Measurements from ENCODE around the gene MYRFL. TPM values are rescaled to one million over a fixed set of nuclear protein-coding genes. Genes with fewer than 3 reads are reported as not detected.
A peak's percentile ranks its signal among the peaks of the same experiment; 100 is the strongest.

Gene MYRFL
- total RNA-seq, 1 donor from 2014 or later = 0.26 TPM

- FAIRE-seq (no peak), DNase-seq (ENCODE audit: low read depth) (peak; percentile 11)
- H3K4me3 ChIP-seq (ENCODE audit: low read depth, low read length) = no peak overlapping the region
- no peaks in the 10 kb centered on the region for H3K36me3 ChIP-seq (ENCODE audit: control insufficient read depth, insufficient read depth, low read length)
- H3K27me3 ChIP-seq (ENCODE audit: control insufficient read depth, insufficient read depth, low read length) = no peaks in the 10 kb centered on the region
- no peak for TF ChIP-seq CTCF (IDR thresholded peaks at IDR 0.05; ENCODE audit: insufficient read depth, low read length, severe bottlenecking)
These were observed 181.0 kb downstream of the MYRFL start for GRCh38 chr12:70005864-70006618.

- Histone ChIP-seq H3K4me3 (ENCODE audit: low read depth, low read length) (no peak overlapping the region), H3K36me3 (ENCODE audit: control insufficient read depth, insufficient read depth, low read length) (no peaks in the 10 kb centered on the region), H3K27me3 (ENCODE audit: control insufficient read depth, insufficient read depth, low read length) (no peaks in the 10 kb centered on the region)
- FAIRE-seq = no peak
- TF ChIP-seq CTCF (IDR thresholded peaks at IDR 0.05; ENCODE audit: insufficient read depth, low read length, severe bottlenecking) = no peak
- no peak for DNase-seq (ENCODE audit: low read depth)
These were observed 181.6 kb downstream of the MYRFL start for GRCh38 chr12:70006619-70006973.

GRCh38 chr12:70007687-70008086, 182.7 kb downstream of the MYRFL start:
- FAIRE-seq = no peak
- peak; percentile 67 for DNase-seq (ENCODE audit: low read depth)

More at GRCh38 chr12:70007687-70008086, 182.7 kb downstream of the MYRFL start:
- no peaks in the 10 kb centered on the region for H3K27me3 ChIP-seq (ENCODE audit: control insufficient read depth, insufficient read depth, low read length)
- no peak overlapping the region for H3K4me3 ChIP-seq (ENCODE audit: low read depth, low read length)
- no peaks in the 10 kb centered on the region for H3K36me3 ChIP-seq (ENCODE audit: control insufficient read depth, insufficient read depth, low read length)
- no peak for TF ChIP-seq CTCF (IDR thresholded peaks at IDR 0.05; ENCODE audit: insufficient read depth, low read length, severe bottlenecking)

Other genes starting within 250 kb of the MYRFL start
- 150 and 235 TPM in 2 replicates for gene CCT2, start 239.8 kb upstream of the MYRFL start, total RNA-seq
- not detected in 2 replicates for gene LRRC10, start 214.3 kb upstream of the MYRFL start, total RNA-seq
- gene BEST3, start 125.9 kb upstream of the MYRFL start, total RNA-seq = not detected in 2 replicates
- 50.8 and 51.5 TPM in 2 replicates for gene RAB3IP, start 86.4 kb upstream of the MYRFL start, total RNA-seq